GM12873 (cell line): ENCODE measurements around the gene PTGES2.

Source experiments
- CTCF ChIP-seq: IDR thresholded peaks from 2 replicates; pipeline ENCODE4 v1.5.1; 2012; ENCODE audit warnings: low read depth, mild to moderate bottlenecking, moderate library complexity, low read length, control low read depth; ENCODE audit not compliant: insufficient read depth; ENCODE audit errors: missing control alignments

The PTGES2 gene

GRCh38 chr9:128107468-128108268, 19.9 kb downstream of the PTGES2 start:
- no peak for TF ChIP-seq CTCF

GRCh38 chr9:128106940-128107467, 20.5 kb downstream of the PTGES2 start:
- TF ChIP-seq CTCF, result no peak

GRCh38 chr9:128106181-128106939, 21.2 kb downstream of the PTGES2 start:
- no peak for TF ChIP-seq CTCF

- no peak for TF ChIP-seq CTCF
These were observed 21.9 kb downstream of the PTGES2 start for GRCh38 chr9:128105538-128106175.

- no peak for TF ChIP-seq CTCF
These were observed 23.3 kb downstream of the PTGES2 start for GRCh38 chr9:128104171-128104618.

GRCh38 chr9:128103589-128103962, 24.0 kb downstream of the PTGES2 start:
- peak; percentile 35 for TF ChIP-seq CTCF
